ENCODE results near the gene ERFE. TPM values are rescaled to one million over a fixed set of nuclear protein-coding genes. Genes with fewer than 3 reads are reported as not detected.

ERFE gene
- total and polyA plus RNA-seq, 9 of the 15 experiments (the other 6 are each of a cell fraction or from before 2014, with no cell fraction given), result 0.55 to 8.2 (median 3.7) TPM

- H3K9ac ChIP-seq (ENCODE audit: insufficient read depth in 1 of 2, low read depth in 2 of 2, low read length in 2 of 2), result no peak overlapping the region
- intact Hi-C loops (cut with micrococcal nuclease) (no loop called here), in situ Hi-C loops (cut with MboI) (no loop called here)
- DNase-seq (ENCODE audit: extremely low read depth in 1 of 4, low spot score in 3 of 4) (no peak), ATAC-seq (no peak), FAIRE-seq (no peak)
- H2AFZ ChIP-seq (ENCODE audit: low read depth, low read length), result no peak overlapping the region
- BruUV-seq (replicated peaks), result no TSS peak
- no peaks in the 10 kb centered on the region for H4K20me1 ChIP-seq (replicated peaks; ENCODE audit: control insufficient read depth, insufficient read depth, low read length)
- H3K4me1 ChIP-seq (replicated peaks in 1 of 2; ENCODE audit: control insufficient read depth in 2 of 2, insufficient read depth in 2 of 2, low read length in 2 of 2), result peaks cover 0 to 42% of the 10 kb centered on the region in 2 experiments; a peak in 2 of 5 replicates
- no peak overlapping the region for H3K4me3 ChIP-seq
- H3K79me2 ChIP-seq (ENCODE audit: control insufficient read depth, insufficient read depth, low read length), result no peaks in the 10 kb centered on the region
- H3K27me3 ChIP-seq (ENCODE audit: control insufficient read depth in 2 of 2, insufficient read depth in 2 of 2, low read length in 2 of 2), result no peaks in the 10 kb centered on the region
- no peak overlapping the region for H3K4me2 ChIP-seq (ENCODE audit: insufficient read depth, low read length)
- 68% methylated on average over 8 of the region's 10 CpGs for WGBS (ENCODE audit: insufficient coverage, low coverage, missing lambda C conversion rate)
- no peak overlapping the region for H3K27ac ChIP-seq (ENCODE audit: extremely low read depth, low read depth, low read length)
- no peaks in the 10 kb centered on the region for H3K9me3 ChIP-seq (replicated peaks; ENCODE audit: control insufficient read depth, insufficient read depth, low read depth, low read length)
- H3K9me1 ChIP-seq (ENCODE audit: control insufficient read depth, insufficient read depth, low read length), result no peaks in the 10 kb centered on the region
- ChIA-PET CTCF (ENCODE audit: low intra/inter-chr PET ratio) (no interaction called here), POLR2A (no interaction called here)
- no peaks in the 10 kb centered on the region for H3K36me3 ChIP-seq (ENCODE audit: control insufficient read depth, insufficient read depth, low read length)
- TF ChIP-seq TRIM25 (IDR thresholded peaks at IDR 0.05; ENCODE audit: borderline replicate concordance) (no peak), ZFP91 (CRISPR knock-in tag; IDR thresholded peaks at IDR 0.05) (no peak), ZNF431 (CRISPR knock-in tag; IDR thresholded peaks at IDR 0.05) (no peak), EGR1 (conservative IDR thresholded peaks at IDR 0.05) (no peak), CHAMP1 (IDR thresholded peaks at IDR 0.05) (no peak), CBFA2T3 (IDR thresholded peaks at IDR 0.05) (no peak), CBX2 (IDR thresholded peaks at IDR 0.05; ENCODE audit: insufficient read depth, low read length, poor library complexity, severe bottlenecking) (no peak), STAG1 (CRISPR knock-in tag; IDR thresholded peaks at IDR 0.05; ENCODE audit: borderline replicate concordance) (no peak), HDAC2 (IDR thresholded peaks at IDR 0.05) (no peak), DLX4 (CRISPR knock-in tag; IDR thresholded peaks at IDR 0.05) (no peak), EP400 (IDR thresholded peaks at IDR 0.05) (no peak)
These were observed 4.2 kb upstream of the ERFE start for GRCh38 chr2:238154570-238154969.

Measured in K562 (cell line).